Measurements from ENCODE around the gene TMEM179.

Gene TMEM179

DNA sequence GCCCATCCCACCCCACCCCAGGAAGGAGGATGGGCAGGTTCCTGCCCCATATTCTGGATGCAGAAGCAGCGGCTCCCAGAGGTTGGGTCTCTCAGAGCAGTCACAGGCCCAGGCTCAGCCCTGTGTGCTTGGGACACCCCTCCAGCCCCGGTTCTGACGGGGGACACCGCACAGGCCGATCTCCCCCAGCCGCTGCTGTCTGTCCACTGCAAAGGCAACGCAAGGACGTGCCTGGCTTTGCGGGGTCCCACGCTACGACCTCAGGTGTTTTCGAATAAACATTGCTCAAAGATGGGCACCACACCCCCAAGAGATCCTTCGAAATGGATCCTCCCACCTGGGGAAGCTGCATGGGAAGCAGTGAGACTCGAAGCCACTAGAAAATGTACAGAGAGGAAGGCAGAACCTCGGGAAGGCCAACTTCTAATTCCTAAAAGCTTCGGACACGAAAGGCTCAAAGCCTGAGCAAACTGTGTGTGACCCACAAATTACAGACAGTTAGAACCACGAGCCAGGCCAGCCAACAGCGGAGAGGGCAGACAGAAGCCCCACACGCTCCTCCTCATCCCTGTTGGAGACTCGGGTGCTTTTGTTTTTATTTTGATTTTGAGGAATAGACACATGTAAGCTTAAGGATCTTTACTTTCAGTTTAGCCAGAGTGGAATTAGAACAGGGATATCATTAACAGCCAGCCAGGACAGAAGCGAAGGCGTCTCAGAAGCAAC, 14.2 kb downstream of the TMEM179 start:
- H3K4me2 ChIP-seq (ENCODE audit: low read length) = no peak overlapping the region
- H3K27me3 ChIP-seq (ENCODE audit: low read depth, low read length) = peaks cover 7% of the 10 kb centered on the region; the same call in 1 of the 2 replicates
- H2AFZ ChIP-seq (ENCODE audit: low read depth, low read length) = no peak overlapping the region

DNA sequence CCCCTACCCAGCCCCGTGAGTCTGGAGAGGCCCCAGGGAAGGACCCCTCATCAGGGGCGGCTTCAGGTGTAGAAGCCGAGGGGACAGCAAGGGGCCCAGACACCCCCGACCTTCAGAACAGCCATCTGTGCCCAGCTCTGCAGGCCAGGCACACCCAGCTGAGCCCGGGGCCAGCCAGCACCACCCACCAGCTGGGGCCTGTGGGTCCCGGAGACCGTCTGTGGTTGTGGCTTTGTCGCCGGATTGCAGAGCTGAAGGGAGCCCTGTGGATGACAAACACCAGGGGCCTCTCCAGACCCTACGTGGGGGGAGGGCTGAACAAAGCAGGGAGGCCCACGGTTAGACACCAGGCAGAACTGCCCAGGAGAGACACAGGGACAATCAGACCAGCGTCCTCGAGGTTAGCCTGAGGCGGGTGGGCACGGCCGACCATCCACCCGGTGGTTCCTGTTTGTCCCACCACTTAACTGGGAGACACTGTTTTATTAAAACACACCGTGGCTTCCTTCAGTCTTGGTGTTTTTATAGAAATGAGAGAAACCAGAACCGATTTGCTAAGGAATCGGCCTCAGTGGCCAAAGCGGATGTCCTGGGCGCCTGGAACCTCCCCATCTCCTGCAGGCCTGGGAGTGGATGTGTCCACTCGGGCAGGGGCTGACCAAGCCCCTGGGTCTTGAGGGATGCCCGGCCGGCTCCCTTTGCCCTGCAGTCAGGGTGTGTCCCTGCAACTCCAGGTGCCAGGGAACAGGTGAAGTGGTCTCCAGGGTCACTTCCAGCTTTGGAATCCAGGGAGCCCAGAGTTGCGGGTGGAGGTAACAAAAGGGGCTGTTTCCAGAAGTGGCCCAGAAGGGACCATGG, 15.0 kb downstream of the TMEM179 start:
- no peaks in the 10 kb centered on the region for H3K79me2 ChIP-seq (ENCODE audit: low read length)
- H3K27ac ChIP-seq (ENCODE audit: low read length) = no peak overlapping the region
- TF ChIP-seq, protein P1, sequence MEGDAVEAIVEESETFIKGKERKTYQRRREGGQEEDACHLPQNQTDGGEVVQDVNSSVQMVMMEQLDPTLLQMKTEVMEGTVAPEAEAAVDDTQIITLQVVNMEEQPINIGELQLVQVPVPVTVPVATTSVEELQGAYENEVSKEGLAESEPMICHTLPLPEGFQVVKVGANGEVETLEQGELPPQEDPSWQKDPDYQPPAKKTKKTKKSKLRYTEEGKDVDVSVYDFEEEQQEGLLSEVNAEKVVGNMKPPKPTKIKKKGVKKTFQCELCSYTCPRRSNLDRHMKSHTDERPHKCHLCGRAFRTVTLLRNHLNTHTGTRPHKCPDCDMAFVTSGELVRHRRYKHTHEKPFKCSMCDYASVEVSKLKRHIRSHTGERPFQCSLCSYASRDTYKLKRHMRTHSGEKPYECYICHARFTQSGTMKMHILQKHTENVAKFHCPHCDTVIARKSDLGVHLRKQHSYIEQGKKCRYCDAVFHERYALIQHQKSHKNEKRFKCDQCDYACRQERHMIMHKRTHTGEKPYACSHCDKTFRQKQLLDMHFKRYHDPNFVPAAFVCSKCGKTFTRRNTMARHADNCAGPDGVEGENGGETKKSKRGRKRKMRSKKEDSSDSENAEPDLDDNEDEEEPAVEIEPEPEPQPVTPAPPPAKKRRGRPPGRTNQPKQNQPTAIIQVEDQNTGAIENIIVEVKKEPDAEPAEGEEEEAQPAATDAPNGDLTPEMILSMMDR (IDR thresholded peaks at IDR 0.05; ENCODE audit: low read depth, low read length) = no peak
- no peak for TF ChIP-seq EZH2phosphoT487 (IDR thresholded peaks at IDR 0.05; ENCODE audit: low read depth)
- H3K4me2 ChIP-seq (ENCODE audit: low read length) = no peak overlapping the region
- H3K9me3 ChIP-seq (ENCODE audit: insufficient read depth, low read length) = no peaks in the 10 kb centered on the region
- H2AFZ ChIP-seq (ENCODE audit: low read depth, low read length) = no peak overlapping the region
- no peaks in the 10 kb centered on the region for H3K36me3 ChIP-seq (replicated peaks; ENCODE audit: low read depth, low read length)
- H3K4me3 ChIP-seq (ENCODE audit: low read length) = no peak overlapping the region
- no peaks in the 10 kb centered on the region for H3K4me1 ChIP-seq (ENCODE audit: low read length)
- peaks cover 7% of the 10 kb centered on the region; the same call in 1 of the 2 replicates for H3K27me3 ChIP-seq (ENCODE audit: low read depth, low read length)
- H3K9ac ChIP-seq (ENCODE audit: low read length) = no peak overlapping the region
- H4K20me1 ChIP-seq (ENCODE audit: insufficient read depth, low read length) = no peaks in the 10 kb centered on the region

More for the DNA sequence above, 14.2 kb downstream of the TMEM179 start:
- H3K36me3 ChIP-seq (replicated peaks; ENCODE audit: low read depth, low read length) = no peaks in the 10 kb centered on the region
- no peaks in the 10 kb centered on the region for H4K20me1 ChIP-seq (ENCODE audit: insufficient read depth, low read length)
- no peak for TF ChIP-seq EZH2phosphoT487 (IDR thresholded peaks at IDR 0.05; ENCODE audit: low read depth)
- TF ChIP-seq, protein P1 (IDR thresholded peaks at IDR 0.05; ENCODE audit: low read depth, low read length) = no peak
- no peak overlapping the region for H3K27ac ChIP-seq (ENCODE audit: low read length)
- no peaks in the 10 kb centered on the region for H3K4me1 ChIP-seq (ENCODE audit: low read length)
- H3K9ac ChIP-seq (ENCODE audit: low read length) = no peak overlapping the region
- no peaks in the 10 kb centered on the region for H3K79me2 ChIP-seq (ENCODE audit: low read length)
- no peaks in the 10 kb centered on the region for H3K9me3 ChIP-seq (ENCODE audit: insufficient read depth, low read length)
- no peak overlapping the region for H3K4me3 ChIP-seq (ENCODE audit: low read length)

DNA sequence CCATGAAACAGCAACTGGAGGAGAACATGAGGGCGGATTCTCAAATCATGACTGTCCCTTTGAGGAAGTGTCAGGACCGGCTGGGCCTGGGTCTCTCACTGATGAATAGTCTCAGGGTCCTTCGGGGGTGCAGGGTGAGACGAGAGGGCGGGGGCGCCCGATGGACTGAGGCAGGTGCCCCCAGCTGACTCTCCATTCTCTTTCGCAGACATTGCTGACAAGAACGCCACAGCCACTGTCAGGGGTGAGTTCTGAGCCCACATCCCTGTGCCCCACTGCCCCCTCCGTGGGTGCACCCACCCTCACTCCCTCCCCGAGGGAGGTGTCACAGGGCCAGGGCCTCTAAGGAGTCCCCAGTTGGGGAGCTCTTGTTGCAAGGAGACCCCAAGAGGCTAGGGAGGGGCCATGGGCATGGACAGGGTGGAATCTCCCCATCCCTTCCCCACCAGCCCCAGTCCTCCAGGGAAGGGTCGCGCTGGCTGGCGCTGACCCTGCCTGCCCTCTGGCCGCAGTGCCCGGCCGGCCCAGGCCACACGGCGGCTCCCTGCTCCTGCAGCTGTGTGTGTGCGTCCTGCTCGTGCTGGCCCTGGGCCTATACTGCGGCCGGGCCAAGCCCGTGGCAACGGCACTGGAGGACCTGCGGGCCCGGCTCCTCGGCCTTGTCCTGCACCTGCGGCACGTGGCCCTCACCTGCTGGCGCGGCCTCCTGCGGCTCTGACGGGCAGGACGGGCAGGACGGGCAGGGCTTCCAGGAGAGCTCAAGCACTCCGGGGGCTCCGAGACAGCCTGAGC, 16.3 kb downstream of the TMEM179 start:
- no peaks in the 10 kb centered on the region for H3K79me2 ChIP-seq (ENCODE audit: low read length)
- no peaks in the 10 kb centered on the region for H3K36me3 ChIP-seq (replicated peaks; ENCODE audit: low read depth, low read length)
- no peaks in the 10 kb centered on the region for H4K20me1 ChIP-seq (ENCODE audit: insufficient read depth, low read length)
- H2AFZ ChIP-seq (ENCODE audit: low read depth, low read length) = no peak overlapping the region
- H3K9me3 ChIP-seq (ENCODE audit: insufficient read depth, low read length) = no peaks in the 10 kb centered on the region
- no peak overlapping the region for H3K9ac ChIP-seq (ENCODE audit: low read length)
- TF ChIP-seq EZH2phosphoT487 (IDR thresholded peaks at IDR 0.05; ENCODE audit: low read depth) = no peak
- TF ChIP-seq, protein P1 (IDR thresholded peaks at IDR 0.05; ENCODE audit: low read depth, low read length) = no peak
- H3K27me3 ChIP-seq (ENCODE audit: low read depth, low read length) = peaks cover 7% of the 10 kb centered on the region; the same call in 1 of the 2 replicates
- H3K4me1 ChIP-seq (ENCODE audit: low read length) = no peaks in the 10 kb centered on the region
- no peak overlapping the region for H3K4me3 ChIP-seq (ENCODE audit: low read length)
- no peak overlapping the region for H3K4me2 ChIP-seq (ENCODE audit: low read length)
- H3K27ac ChIP-seq (ENCODE audit: low read length) = no peak overlapping the region
